ENCODE results near the gene F5.

GRCh38 chr1:169601096-169601881, 15.0 kb upstream of the F5 start:
- TF ChIP-seq EZH2 (IDR thresholded peaks at IDR 0.05) = no peak
- no peak for TF ChIP-seq POLR2AphosphoS5 (IDR thresholded peaks at IDR 0.05; ENCODE audit: borderline replicate concordance, low read depth, low read length)
